GM18858 (cell line): ENCODE measurements around the gene CADM1.

ENCODE experiments used
- ATAC-seq: cut with Tn5 transposase; IDR thresholded peaks from one replicate; pipeline ENCODE4 v1.9.1; 2021; ENCODE audit not compliant: unreplicated experiment

Gene CADM1

GRCh38 chr11:115256397-115257197, 247.6 kb downstream of the CADM1 start:
- peak; percentile 85 for ATAC-seq

- ATAC-seq = no peak
Observed at GRCh38 chr11:115255006-115255762, 249.0 kb downstream of the CADM1 start.

- no peak for ATAC-seq
Observed at GRCh38 chr11:115251126-115251525, 253.1 kb downstream of the CADM1 start.

GRCh38 chr11:115249061-115249578, 255.1 kb downstream of the CADM1 start:
- ATAC-seq = no peak

- no peak for ATAC-seq
Observed at GRCh38 chr11:115247953-115248352, 256.3 kb downstream of the CADM1 start.

GRCh38 chr11:115247361-115247760, 256.9 kb downstream of the CADM1 start:
- no peak for ATAC-seq

GRCh38 chr11:115244758-115245157, 259.5 kb downstream of the CADM1 start:
- no peak for ATAC-seq

GRCh38 chr11:115244296-115244695, 259.9 kb downstream of the CADM1 start:
- ATAC-seq = no peak

GRCh38 chr11:115242982-115243381, 261.2 kb downstream of the CADM1 start:
- no peak for ATAC-seq

- no peak for ATAC-seq
Observed at GRCh38 chr11:115241899-115242298, 262.3 kb downstream of the CADM1 start.

GRCh38 chr11:115238791-115239190, 265.4 kb downstream of the CADM1 start:
- no peak for ATAC-seq

GRCh38 chr11:115238086-115238485, 266.1 kb downstream of the CADM1 start:
- no peak for ATAC-seq

- ATAC-seq = no peak
Observed at GRCh38 chr11:115237578-115237977, 266.6 kb downstream of the CADM1 start.

- ATAC-seq = no peak
Observed at GRCh38 chr11:115234794-115235193, 269.4 kb downstream of the CADM1 start.

- ATAC-seq = no peak
Observed at GRCh38 chr11:115226556-115226955, 277.7 kb downstream of the CADM1 start.

- ATAC-seq = no peak
Observed at GRCh38 chr11:115224551-115224950, 279.7 kb downstream of the CADM1 start.

GRCh38 chr11:115222863-115223530, 281.2 kb downstream of the CADM1 start:
- peak; percentile 21 for ATAC-seq

- peak; percentile 93 for ATAC-seq
Observed at GRCh38 chr11:115222218-115222862, 281.9 kb downstream of the CADM1 start.

- no peak for ATAC-seq
Observed at GRCh38 chr11:115221461-115222069, 282.6 kb downstream of the CADM1 start.

GRCh38 chr11:115220911-115221310, 283.3 kb downstream of the CADM1 start:
- ATAC-seq = no peak

- no peak for ATAC-seq
Observed at GRCh38 chr11:115220423-115220822, 283.8 kb downstream of the CADM1 start.
